ENCODE measurements around the gene HGF. TPM values are rescaled to one million over a fixed set of nuclear protein-coding genes. Genes with fewer than 3 reads are reported as not detected.

HGF gene
- total RNA-seq, 3 donors from 2014 or later = 1.4 to 4.6 (median 3.2) TPM

DNA sequence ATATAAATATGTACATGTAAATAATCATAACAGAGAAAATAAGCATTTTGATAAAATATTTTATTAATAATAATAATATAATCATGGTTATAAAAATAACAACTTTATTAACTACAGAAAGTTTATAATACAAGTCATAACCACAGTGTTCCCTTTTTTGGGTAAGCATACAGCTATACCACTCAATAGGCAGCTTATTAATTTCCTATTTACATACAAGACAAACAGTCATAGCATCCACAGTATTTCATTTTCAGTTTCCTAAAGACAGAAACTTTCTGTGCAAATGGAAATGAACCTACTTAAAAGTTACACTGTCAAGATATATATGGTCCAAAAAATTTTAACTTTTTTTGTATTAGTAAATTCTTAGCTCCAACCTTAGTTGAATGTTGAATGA lies 70.9 kb downstream of the HGF start:
- Histone ChIP-seq H3K36me3 (ENCODE audit: low read depth) (no peaks in the 10 kb centered on the region), H3K4me3 (no peak overlapping the region), H3K9me3 (no peaks in the 10 kb centered on the region), H3K4me1 (ENCODE audit: low read depth) (no peaks in the 10 kb centered on the region)
- TF ChIP-seq, protein P1, sequence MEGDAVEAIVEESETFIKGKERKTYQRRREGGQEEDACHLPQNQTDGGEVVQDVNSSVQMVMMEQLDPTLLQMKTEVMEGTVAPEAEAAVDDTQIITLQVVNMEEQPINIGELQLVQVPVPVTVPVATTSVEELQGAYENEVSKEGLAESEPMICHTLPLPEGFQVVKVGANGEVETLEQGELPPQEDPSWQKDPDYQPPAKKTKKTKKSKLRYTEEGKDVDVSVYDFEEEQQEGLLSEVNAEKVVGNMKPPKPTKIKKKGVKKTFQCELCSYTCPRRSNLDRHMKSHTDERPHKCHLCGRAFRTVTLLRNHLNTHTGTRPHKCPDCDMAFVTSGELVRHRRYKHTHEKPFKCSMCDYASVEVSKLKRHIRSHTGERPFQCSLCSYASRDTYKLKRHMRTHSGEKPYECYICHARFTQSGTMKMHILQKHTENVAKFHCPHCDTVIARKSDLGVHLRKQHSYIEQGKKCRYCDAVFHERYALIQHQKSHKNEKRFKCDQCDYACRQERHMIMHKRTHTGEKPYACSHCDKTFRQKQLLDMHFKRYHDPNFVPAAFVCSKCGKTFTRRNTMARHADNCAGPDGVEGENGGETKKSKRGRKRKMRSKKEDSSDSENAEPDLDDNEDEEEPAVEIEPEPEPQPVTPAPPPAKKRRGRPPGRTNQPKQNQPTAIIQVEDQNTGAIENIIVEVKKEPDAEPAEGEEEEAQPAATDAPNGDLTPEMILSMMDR (IDR thresholded peaks at IDR 0.05) = no peak
- no peak for DNase-seq
- intact Hi-C loops (cut with DNase I, micrococcal nuclease) = no loop called here
- no peak for ATAC-seq

DNA sequence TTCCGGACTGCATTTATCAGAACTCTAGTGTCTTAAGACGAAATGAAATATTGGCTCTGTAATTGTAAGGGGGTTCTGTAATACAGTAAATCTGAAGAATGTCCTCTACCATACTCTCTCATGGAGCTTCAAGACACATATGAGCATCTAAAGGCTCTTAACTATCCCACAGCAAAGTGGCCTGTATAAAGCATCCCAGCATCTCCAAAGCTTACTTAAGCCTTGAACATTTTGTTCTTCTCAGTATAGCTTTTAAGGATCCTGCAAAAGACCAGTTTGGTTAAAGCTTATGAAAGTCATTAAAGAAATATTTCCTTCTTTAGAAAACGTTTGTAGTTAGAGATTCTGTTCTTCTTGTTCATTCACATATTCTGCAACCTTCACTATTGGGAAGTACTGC lies 75.1 kb downstream of the HGF start:
- Histone ChIP-seq H3K36me3 (ENCODE audit: low read depth) (no peaks in the 10 kb centered on the region), H3K4me3 (no peak overlapping the region), H3K4me1 (ENCODE audit: low read depth) (no peaks in the 10 kb centered on the region), H3K9me3 (no peaks in the 10 kb centered on the region)
- intact Hi-C loops (cut with DNase I, micrococcal nuclease) = no loop called here
- TF ChIP-seq, protein P1 (IDR thresholded peaks at IDR 0.05) = no peak
- ATAC-seq = no peak
- no peak for DNase-seq

DNA sequence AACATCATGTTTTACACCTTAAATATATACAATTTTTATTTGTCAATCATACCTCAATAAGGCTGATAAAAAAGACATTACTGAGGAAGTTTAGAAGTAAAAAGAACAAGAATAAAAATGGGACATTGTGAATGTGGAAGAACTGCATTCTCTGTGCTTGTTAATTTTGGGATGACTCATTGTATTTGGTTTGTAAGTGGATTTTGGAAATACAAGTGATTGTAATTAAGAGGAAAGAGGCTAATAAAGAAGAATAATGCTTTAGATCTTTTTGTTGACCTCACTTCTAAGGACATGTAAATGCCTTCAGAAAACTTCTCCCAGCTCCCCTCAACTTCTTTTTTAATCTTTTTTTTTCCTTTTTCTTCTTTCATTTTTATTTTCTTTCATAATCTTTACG lies 76.0 kb downstream of the HGF start:
- ATAC-seq (no peak), DNase-seq (no peak)
- intact Hi-C loops (cut with DNase I, micrococcal nuclease) = no loop called here
- no peak overlapping the region for H3K4me3 ChIP-seq
- no peaks in the 10 kb centered on the region for H3K4me1 ChIP-seq (ENCODE audit: low read depth)
- TF ChIP-seq, protein P1 (IDR thresholded peaks at IDR 0.05) = no peak
- no peaks in the 10 kb centered on the region for H3K9me3 ChIP-seq
- H3K36me3 ChIP-seq (ENCODE audit: low read depth) = no peaks in the 10 kb centered on the region

DNA sequence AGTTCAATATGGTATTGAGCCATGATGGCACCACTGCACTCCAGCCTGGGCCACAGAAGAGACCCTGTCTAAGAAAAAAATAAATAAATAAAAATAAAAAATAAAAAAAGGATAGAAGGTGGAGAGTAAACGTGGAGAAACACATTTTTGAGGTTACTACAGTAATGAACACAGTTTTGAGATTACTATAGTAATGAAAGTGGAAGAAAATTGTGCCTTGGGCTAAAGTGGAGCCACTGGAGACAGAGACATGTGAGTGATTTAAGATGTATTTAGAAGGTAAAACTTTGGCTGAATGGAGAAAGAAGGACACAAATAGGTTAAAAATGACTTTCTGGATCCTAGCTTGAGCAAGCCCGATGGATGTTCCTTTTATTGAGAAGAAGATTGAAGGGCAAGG lies 76.8 kb downstream of the HGF start:
- DNase-seq = no peak

DNA sequence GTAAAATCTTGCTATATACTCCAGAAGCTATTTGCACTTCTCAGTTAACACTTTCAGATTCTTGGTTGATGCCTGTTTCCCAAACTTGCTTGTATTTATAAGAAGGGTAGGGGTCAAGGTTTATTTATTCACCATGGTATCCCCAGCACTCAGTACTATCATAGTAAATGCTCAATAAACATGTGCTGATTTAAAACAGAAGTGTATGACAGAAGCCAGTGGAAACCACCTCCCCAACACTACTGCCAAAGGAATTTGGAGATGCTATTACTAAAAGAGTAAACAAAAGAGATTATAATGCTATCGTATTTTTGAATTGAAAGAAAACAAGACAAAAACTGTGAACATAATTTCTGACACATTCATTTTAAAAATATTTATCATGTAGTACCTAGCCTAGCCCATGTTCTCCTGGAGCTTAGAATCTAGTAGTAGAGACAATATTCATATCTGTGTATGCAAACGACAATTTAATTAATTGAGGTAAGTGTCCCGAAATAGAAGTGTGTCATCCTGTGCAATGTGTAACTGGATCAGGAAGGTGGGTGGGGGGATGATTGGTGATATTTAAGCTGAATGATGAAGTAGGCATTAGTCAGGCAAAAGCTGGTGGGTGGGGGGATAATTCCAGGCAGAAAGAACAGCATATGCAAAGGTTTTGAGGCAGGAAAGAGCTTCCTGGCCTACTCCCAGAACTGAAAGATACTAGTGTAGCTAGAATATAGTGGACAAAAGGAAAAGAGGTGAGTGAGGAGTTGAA lies 77.5 kb downstream of the HGF start:
- ATAC-seq (no peak), DNase-seq (no peak)
- Histone ChIP-seq H3K9me3 (no peaks in the 10 kb centered on the region), H3K4me3 (no peak overlapping the region), H3K36me3 (ENCODE audit: low read depth) (no peaks in the 10 kb centered on the region), H3K4me1 (ENCODE audit: low read depth) (no peaks in the 10 kb centered on the region)
- intact Hi-C loops (cut with DNase I, micrococcal nuclease) = no loop called here
- TF ChIP-seq, protein P1 (IDR thresholded peaks at IDR 0.05) = no peak

More for the DNA sequence above, 76.8 kb downstream of the HGF start:
- H3K36me3 ChIP-seq (ENCODE audit: low read depth) = no peaks in the 10 kb centered on the region
- H3K4me1 ChIP-seq (ENCODE audit: low read depth) = no peaks in the 10 kb centered on the region
- intact Hi-C loops (cut with DNase I, micrococcal nuclease) = no loop called here
- no peaks in the 10 kb centered on the region for H3K9me3 ChIP-seq
- H3K4me3 ChIP-seq = no peak overlapping the region
- TF ChIP-seq, protein P1 (IDR thresholded peaks at IDR 0.05) = no peak
- ATAC-seq = no peak
